HG03097 (cell line): ENCODE results near the gene GID8.
"Not testable (repeated sequence)": the region's sequence is repeated elsewhere in the genome, so short reads cannot be mapped to it uniquely, and the experiment has no call there.

ENCODE experiments used
- ATAC-seq: cut with Tn5 transposase; IDR thresholded peaks from one replicate; pipeline ENCODE4 v1.9.1; 2021; ENCODE audit not compliant: unreplicated experiment, low FRiP score

The GID8 gene

DNA sequence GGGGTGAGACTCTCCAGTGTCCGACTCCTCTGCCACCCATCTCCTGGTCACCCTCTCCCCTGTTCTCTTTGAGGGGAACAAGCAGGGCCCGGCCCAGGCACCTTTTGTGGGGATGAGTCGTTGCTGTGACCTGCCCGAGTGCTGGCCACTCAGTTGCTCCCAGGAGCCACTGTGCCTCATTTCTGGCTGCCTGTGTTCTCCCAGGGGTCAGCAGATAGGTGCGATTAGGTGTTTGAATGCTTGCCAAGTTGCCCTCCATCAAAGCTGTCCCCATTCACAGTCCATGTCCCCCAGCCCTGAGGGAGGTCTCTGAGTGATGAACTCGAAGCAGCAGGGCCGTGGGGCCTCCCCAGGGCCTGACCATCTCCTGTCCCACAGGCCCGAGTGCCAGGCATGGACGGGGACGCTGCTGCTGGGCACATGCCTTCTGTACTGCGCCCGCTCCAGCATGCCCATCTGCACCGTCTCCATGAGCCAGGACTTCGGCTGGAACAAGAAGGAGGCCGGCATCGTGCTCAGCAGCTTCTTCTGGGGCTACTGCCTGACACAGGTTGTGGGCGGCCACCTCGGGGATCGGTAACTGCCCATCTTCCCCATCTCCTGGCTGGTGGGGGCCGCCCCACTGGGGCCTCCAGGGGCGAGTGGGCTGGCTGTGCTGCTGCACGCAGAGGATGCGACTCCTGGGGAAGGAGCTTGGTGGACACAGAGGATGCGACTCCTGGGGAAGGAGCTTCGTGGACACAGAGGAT, 18.6 kb downstream of the GID8 start:
- ATAC-seq, result no peak

DNA sequence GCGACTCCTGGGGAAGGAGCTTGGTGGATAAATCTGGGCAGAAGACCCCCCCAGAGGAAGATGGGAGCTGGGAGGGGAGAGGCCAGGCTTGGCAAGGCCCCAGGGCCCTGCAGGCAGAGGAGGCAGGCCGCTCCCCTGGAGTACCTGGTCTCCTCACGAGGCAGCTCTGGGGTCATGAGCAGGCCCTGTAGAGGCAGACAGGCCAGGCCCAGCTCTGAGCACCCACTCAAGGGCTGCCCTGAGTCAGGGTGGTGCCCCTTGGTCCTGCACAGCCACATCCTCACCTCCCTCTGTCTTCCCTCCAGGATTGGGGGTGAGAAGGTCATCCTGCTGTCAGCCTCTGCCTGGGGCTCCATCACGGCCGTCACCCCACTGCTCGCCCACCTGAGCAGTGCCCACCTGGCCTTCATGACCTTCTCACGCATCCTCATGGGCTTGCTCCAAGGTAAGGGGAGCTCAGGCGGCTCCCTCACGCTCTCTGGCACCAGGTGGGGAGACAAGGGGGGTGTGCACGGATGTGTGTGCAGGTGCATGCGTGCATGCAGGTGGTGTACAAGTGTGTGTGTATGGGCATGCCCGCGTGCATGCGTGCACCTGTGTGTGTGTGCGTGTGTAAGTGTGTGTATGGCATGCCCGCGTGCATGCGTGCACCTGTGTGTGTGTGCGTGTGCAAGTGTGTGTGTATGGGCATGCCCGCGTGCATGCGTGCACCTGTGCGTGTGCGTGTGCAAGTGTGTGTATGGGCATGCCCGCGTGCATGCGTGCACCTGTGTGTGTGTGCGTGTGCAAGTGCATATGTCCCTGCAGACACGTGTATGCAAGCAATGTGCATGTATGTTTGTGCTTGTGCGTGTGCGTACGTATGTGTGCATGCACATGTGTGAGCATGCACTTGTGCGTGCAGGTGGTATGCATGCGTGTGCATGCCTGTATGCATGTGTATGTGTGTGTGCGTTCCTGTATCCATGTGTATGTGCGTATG, 19.5 kb downstream of the GID8 start:
- no peak for ATAC-seq

DNA sequence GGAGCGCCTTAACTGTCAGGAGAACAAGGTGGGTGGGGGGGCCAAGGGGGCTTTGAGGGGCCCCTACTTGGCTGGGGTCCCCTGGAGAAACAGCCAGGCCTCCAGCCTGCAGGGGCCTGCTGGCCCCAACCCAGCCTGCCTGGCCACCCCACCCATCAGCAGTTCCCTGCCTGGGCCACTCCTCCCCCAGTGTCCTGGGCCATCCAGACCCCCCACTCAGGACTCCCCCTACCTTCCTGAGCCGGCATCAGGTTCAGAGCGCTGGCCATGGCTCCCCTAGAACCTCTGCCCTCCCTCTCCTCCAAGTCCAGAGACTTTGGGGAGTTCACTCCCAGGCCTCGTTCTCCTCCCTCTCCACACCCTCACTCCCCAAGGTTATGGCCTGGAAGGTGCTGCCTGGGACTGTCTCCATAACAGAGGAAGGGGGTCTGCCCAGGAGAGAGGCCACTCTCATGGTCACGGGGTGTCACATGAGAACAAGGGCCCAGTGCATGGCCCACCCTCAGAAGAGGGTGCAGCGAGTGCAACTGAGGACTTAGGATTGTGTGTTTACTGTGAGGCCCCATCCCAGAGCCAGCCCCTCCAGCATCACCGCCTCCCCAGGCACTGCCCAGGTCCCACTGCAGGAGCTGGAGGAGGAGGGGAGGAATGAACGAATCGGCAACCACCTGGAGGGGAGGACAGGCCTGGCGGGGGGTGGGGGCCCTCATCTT, 20.6 kb downstream of the GID8 start:
- ATAC-seq, result no peak

DNA sequence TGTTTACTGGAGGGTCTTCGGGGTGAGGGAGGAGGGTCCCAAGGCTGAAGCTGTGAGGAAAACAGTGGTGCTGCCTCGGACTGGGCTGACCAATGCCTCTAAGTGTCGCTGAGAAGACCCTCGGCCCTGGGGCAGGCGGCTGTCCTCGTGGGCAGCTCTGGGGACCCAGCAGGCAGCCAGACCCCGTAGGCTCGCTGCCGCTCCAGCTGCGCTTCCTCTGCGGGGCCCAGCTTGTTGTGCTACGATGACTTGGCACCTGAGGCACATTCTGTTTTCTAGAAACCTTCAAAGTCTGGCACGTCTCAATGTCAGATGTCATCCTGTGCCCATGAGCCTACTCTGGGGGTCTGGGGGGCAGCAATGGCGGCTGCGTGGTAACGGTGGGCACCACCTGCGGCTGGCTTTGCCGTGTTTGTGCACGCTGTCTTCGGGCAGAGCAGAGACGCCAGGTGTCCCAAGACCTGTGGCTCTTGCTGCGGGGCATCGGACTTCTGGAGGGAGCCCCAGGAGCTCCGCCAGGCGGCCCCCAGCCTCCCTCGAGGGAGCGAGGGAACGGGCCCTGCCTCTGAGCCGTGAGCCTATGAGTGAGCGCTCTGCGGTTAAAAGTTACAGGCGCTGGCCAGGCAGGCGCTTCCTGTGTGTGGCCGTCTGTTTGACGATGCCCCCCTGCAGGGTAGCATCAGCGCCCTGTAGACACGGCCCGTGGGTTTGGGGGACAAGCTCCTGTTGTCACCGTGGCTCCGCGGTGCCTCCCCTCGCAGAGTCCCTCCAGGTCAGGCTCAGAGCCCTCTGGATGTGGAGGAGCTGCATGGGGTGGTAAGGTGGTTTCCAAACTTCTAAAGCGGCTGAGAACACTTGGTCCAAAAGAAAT, 21.4 kb downstream of the GID8 start:
- ATAC-seq, result no peak

DNA sequence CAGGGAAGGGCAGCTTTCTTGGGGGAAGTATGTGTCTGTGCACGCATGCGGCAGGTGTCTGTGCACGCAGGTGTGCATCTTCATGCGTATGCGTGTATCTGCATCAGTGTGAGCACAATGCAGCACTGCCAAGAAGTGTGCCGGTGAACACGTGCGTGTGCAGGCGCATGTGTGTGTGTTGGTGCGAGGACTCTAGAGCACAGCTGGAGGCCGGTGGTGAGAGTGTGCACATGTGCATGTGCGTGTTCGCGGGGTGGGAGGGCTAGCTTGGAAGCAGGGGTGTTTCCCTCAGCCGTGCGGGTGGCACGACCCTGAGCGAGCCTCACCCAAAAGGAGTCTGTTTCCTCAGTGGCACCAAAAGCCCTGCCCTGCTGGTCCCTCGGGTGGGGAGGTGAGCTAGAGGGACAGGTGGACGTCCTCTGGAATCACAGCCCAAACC, 22.1 kb downstream of the GID8 start:
- ATAC-seq, result no peak

DNA sequence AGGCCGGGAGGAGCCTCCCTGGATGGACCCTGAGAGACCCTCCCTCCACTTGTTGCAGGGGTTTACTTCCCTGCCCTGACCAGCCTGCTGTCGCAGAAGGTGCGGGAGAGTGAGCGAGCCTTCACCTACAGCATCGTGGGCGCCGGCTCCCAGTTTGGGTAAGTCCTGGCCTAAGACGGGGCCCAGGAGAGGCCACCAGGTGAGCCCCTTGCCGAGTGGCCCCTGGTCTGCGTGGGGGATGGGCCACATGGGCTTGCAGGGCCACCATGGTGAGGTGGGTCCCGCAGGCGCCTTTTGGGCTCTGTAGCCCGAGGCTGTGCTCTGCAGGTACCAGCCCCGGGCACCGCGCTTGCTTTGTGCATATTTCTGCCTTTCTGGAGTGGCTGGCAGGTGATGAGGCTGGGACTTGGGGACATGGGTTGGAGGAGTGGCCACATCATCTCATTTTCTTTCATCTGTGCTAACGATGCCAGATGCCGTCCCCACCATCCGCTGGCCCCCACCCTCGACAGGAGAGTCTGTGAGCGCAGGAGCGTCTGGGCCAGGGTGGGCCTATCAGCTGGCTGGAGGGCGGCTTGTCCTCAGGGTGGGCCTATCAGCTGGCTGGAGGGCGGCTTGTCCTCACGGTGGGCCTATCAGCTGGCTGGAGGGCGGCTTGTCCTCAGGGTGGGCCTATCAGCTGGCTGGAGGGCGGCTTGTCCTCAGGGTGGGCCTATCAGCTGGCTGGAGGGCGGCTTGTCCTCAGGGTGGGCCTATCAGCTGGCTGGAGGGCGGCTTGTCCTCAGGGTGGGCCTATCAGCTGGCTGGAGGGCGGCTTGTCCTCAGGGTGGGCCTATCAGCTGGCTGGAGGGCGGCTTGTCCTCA, 22.7 kb downstream of the GID8 start:
- ATAC-seq, result not testable (repeated sequence)

DNA sequence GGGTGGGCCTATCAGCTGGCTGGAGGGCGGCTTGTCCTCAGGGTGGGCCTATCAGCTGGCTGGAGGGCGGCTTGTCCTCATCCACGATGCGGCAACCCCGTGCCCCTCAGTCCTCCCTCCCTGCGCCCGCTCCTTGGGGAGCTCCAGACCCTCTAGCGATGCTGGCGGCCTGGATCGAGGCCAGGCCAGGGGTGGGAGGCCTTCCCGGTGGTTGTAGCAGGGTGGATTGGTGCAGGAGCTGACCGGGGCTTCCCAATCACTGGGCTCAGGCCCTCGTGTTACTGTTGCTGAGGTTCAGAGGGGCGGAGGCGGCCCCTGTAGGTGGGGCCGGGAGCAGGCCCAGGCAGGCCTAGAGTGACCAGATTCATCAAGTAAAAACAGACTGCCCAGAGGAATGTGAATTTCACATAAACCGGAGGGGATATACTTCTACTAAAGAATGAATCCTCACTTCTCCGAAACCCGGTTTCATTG, 23.4 kb downstream of the GID8 start:
- ATAC-seq, result no peak

DNA sequence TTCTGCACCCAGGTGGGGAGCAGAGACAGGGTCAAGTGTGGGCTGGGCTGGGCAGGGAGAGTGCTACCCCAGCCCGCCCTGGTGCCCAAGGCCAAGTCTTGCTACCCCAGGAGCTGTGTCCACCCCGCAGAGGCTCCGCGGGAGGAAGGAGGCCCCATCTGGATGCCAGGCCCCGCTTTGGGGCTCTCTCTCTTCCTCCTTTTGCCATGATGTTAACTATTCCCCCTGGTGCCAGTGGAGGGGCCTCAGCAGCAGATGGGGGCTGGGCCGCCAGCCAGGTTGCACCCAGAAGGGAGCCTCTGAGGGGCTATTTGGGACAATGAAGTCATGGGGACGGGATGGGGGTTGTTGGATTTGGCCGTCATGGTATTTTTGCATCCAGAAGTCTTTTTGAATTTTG, 23.9 kb downstream of the GID8 start:
- ATAC-seq, result no peak

DNA sequence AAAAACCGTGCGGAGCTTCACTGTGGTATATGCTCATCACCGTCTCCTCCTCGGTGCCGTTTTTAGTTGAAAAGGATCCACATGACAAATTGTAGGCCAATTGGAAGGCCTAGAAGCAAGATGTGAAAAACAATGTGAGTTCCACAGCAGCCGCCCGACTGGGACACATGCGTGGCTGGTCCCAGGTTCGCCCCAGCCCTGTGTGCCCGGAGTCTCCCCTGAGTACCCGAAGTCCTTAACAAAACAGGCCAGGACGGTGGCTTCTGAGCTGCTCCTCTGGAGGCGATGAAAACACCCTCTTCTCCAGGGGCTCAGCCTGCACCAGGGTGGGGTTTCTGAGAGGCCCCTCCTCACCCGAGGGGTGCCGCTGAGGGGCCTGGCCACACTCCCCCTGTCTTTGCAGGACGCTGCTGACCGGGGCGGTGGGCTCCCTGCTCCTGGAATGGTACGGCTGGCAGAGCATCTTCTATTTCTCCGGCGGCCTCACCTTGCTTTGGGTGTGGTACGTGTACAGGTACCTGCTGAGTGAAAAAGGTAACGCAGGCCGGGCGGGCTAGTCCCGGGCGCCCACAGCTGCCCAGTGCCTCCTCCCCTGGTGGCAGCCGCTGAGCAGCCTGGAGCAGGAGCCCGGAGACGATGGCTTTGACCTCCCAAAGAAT, 24.4 kb downstream of the GID8 start:
- no peak for ATAC-seq

DNA sequence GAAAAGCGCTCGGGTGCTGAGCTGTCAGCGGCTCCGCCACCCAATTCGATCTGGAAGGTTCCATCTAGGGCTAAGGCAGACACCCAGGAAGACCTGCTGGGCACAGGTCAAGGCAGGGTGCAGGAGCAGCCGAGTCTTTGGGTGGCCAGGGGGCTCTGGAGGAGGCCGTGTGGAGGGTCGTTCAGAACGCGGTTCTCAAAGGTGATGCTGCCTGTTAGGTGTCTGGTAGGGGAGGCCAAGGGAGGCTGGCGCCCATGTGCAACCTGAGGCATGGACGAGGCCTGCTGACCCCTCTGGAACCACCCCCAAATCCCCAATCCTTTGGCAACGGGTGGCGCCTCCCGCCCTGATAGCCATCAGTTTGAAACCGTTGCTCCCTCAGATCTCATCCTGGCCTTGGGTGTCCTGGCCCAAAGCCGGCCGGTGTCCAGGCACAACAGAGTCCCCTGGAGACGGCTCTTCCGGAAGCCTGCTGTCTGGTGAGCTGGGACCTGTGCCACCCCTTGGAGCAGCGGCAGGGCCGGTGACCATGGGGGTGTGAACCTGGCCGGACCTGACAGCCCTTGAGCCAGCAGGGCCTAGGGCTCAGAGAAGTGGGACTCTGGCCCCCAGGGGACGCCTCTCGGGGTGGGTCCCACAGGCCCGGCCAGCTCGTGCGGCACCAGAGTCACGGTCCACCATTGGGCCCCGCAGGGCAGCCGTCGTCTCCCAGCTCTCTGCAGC, 25.1 kb downstream of the GID8 start:
- no peak for ATAC-seq

DNA sequence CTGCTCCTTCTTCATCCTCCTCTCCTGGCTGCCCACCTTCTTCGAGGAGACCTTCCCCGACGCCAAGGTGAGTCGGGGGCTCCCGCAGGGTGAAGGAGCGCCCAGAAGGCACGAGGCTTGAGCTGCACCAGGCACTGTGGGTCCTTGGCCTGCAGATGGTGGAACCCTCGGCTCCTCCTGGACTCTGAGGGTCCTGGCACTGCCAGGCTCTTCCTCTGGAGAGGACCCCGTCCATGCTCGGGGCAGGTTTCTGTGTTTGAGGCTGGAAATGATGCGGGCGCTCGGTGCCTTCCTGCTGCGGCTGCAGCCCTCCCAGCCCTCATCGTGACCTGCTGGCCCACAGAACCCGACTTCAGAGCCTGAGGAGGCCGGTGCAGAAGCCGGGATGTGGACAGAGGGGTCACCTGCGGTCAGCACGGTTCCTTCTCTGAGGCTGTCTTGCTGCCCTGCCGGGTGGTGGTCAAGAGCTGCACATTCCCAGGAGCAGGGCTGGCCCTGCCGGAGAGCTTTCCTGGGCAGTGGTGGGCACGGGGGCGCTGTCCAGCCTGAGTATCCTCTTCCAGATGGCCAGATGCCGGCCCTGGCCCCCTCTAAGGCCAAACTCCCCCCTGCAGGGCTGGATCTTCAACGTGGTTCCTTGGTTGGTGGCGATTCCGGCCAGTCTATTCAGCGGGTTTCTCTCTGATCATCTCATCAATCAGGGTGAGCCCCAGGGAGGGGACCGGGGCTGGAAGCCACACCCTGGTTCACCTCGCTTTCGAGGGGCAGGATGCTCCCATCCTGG, 25.9 kb downstream of the GID8 start:
- no peak for ATAC-seq

DNA sequence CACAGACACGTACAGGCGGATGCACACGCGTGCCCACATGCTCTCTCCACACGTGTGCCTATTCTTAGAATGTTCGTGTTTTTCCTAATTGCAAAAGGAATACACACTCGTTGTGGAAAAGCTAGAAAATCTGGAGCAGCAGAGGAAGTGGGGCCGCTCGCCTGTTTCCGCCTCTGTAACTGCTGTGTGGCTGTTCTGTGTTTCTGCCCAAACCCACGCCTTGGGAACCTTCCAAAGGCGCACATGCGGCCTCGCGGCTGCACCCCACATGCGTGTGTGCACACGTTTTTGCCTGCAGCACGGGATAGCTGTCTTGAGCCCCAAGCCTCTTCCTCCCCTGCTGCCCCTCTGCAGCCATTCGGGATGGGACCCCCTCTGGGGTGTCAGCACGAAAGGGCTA, 26.8 kb downstream of the GID8 start:
- ATAC-seq, result no peak

DNA sequence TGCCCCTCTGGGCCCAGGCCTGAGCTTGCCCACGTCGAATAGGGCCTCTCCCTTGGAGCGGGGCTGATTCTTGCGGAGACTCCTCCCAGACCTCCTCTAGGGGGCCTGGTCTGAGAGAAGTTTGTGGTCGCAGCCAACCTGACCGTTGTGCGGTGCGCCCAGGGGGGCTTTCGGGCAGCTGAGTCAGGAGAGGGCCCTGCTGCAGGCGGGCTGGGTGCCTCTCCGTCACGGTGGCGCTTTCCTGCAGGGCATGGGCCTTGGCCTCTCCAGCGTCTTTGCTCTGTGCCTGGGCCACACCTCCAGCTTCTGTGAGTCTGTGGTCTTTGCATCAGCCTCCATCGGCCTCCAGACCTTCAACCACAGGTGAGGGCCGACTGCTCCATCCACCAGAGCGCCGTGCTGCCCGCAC, 27.4 kb downstream of the GID8 start:
- ATAC-seq, result no peak

DNA sequence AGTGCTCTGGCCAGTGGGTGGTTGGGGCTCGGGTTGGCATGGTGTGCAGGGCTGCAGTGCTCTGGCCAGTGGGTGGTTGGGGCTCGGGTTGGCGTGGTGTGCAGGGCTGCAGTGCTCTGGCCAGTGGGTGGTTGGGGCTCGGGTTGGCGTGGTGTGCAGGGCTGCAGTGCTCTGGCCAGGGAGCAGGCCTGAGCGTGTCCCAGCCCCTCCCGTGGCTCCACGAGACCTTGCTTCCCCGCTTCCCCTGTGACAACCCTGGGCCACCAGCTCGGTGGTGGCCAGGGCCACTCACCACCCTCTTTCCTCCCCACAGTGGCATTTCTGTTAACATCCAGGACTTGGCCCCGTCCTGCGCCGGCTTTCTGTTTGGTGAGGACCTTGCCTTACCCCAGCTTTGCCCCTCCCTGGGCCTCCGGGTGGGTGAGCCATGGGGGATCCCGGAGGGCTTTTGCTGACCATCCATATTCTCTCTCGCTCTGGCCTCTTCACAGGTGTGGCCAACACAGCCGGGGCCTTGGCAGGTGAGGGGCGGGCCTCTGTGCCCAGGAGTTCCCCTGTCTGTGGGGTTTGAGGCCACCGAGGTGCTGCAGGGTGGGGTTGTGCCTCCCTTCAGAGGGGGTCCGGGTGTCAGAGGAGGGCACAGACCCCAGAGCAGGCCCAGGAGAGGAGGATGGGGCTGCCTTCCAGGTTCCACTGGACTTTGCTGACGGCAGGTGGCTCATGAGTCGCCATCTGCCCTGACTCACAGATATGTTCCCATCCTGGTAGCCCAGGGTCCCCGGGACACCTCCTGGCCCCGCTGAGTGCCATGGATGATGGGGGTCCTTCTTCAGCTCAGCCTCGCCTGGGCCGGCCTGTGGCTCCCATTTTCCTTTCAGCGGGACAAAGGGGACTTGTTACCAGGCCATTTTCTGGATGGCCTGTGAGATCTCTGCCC, 28.5 kb downstream of the GID8 start:
- no peak for ATAC-seq

DNA sequence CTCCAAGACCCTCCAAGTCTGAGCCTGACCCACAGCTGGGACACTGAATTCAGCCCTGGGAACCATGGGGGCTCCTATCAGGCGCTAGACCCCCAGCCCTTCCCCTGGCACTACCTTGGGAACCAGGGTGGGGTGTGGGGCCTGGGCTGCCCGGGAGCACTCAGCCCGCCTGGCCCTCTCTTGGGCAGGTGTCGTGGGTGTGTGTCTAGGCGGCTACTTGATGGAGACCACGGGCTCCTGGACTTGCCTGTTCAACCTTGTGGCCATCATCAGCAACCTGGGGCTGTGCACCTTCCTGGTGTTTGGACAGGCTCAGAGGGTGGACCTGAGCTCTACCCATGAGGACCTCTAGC, 29.2 kb downstream of the GID8 start:
- ATAC-seq, result no peak
